Fibroblast of skin of back (primary cell): ENCODE measurements around the gene DCPS. TPM values are rescaled to one million over a fixed set of nuclear protein-coding genes. Genes with fewer than 3 reads are reported as not detected.
A peak's percentile ranks its signal among the peaks of the same experiment; 100 is the strongest.
"Not testable (repeated sequence)": the region's sequence is repeated elsewhere in the genome, so short reads cannot be mapped to it uniquely, and the experiment has no call there.

ENCODE experiments used
- DNase-seq: peaks from one replicate; pipeline ENCODE4 v3.0.0-alpha.2; 2013
- polyA plus RNA-seq, 2 experiments: library from polyadenylated mRNA; unstranded; fragments of 120-200 nt; gene quantifications; one replicate each; pipeline ENCODE4 v1.2.1, GENCODE V29; 2013; ENCODE audit not compliant: insufficient read length in 2 of 2

The DCPS gene, protein sequence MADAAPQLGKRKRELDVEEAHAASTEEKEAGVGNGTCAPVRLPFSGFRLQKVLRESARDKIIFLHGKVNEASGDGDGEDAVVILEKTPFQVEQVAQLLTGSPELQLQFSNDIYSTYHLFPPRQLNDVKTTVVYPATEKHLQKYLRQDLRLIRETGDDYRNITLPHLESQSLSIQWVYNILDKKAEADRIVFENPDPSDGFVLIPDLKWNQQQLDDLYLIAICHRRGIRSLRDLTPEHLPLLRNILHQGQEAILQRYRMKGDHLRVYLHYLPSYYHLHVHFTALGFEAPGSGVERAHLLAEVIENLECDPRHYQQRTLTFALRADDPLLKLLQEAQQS
- 24.3 TPM for polyA plus RNA-seq (2013, experiment 1 of 2; ENCODE audit: insufficient read length)
- polyA plus RNA-seq (2013, experiment 2 of 2; ENCODE audit: insufficient read length), result 19.6 TPM

DNA sequence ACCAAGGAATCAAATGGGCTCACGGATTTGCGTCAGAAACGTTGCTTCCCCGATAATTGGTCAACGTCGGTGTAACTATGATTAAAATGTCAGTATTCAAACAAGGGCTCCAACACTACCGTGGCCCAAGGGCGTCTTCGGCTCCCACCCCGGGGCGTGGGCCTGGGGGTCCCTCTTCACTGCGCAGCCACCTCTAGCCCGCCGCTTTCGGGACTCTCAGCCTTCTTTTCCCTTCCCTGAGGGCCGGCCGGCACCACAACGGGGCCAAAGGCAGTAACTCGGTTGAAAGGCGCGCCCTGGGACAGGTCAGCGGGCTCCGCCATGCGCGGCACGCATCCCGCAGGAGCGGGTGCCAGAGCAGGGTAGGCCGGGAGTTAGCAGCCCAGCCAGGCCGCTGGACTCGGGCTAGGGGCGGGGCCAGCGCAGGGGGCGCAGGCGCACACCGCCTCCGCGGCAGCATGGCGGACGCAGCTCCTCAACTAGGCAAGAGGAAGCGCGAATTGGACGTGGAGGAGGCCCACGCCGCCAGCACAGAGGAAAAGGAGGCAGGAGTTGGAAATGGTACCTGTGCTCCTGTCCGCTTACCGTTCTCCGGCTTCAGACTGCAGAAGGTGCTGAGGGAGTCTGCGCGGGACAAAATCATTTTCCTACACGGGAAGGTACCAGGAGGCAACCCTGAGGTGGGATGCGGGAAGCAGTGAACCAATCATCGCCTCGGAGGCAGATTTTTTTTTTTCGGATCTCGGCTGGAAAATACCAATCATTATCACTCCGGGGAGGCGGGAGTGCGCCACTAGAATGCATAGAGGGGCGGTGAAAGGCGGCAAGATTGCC lies at the start of gene DCPS:
Gene DCPS (plus strand): TSS at position 438 of the 834 bp plus-strand sequence. CDS start 21 bp downstream, at position 459.
- peak; percentile 90 for DNase-seq

DNA sequence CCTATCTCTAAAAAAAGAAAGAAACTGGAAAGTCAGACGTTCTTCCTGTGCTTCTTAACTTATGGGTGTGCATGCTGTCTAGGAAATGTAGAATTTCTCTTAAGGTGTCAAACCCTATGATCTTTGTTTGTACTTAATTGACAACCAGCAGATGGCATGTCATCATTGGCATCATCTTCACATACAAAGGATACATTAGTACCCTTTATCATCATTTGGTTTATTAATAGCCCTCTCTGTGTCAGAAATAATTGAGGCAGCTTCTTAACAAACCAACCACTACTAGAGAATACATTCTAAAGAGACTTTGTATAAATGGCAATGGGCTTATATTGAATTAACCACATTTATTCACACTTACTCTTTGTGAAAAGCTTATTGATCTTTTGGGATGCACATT lies 49.0 kb upstream of the DCPS start:
- no peak for DNase-seq

DNA sequence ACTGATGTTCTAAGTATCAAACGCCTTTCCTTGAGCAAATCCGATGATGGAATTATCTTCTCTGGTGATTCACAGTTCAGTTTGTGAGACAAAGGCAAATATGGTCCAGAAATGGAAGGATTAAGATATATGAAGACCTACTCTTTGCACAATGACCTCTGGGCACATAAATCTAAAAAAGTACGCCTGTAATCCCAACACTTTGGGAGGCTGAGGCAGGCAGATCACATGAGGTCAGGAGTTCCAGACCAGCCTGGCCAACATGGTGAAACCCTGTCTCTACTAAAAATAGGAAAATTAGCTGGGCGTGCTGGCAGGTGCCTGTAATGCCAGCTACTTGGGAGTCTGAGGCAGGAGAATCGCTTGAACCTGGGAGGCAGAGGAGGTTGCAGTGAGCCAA lies 48.4 kb upstream of the DCPS start:
- not testable (repeated sequence) for DNase-seq

DNA sequence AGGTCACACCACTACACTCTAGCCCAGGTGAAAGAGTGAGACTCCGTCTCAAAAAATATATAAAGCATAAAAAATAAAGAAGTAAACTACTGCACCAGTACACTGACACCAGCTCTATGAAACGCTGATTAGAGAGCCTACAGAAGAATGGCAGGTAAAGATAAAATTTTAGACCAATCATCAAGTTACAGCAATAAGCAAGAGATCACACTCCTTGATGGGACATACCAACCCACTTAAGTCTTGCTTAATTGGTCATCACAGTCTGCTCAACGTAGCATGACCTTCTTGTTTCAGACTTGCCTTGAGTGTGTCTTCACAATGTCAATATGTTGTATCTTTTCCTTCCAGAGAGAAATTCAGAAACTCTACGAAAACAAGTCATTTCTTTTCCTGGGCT lies 47.6 kb upstream of the DCPS start:
- DNase-seq, result no peak

DNA sequence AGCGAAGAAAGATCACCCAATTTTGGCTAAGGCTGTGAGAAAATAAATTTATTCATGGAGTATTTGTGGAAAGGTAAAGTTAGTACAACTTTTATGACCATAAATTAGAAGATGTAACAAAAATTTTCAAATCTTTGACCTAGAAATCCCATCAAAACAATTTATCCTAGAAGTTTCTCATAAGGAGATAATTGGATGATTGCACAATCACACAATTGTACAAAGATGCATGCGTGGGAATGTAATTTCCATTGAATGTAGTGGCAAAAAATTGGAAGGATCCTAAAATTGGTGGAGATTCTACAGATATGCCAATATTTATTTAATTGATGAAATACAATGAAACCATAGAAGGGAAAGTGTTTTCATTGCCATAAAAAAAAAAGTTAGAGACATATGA lies 46.7 kb upstream of the DCPS start:
- no peak for DNase-seq

DNA sequence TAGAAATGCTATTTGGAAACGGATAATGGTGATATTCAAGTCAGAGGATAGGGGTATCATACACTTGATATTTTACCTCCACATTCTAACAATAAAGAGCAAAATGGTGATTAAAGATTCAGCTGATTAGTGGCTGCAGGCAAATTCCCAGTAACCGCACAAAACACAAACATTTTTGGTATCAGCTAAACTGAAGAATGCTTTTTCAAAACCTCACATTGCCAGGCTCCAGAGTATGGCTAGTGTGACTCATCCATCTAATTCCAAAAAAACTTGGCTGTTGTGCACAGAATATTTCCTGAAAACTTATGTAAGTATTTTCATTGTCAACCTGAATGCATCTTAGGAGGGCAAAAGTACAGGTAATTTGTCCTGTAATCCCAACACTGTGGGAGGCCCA lies 46.1 kb upstream of the DCPS start:
- peak; percentile 38 for DNase-seq

DNA sequence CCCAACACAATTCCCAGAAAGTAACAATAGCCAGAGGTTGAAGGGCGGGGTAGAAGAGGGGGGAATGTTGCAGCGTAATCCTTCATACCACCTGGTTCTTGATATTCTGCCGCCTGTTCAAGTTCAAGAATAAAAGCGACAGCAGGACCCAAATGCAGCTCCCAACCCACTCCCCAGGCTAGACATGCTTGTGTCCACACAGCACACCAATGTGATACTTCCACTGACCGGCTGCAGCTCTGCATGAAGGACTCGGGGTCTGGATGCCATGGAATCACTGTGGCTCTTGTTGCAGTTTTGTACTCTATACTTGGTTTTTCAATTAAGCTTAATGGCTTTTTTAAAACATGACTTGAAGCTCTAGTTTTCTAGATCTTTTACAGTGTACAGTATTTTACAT lies 41.6 kb upstream of the DCPS start:
- no peak for DNase-seq

DNA sequence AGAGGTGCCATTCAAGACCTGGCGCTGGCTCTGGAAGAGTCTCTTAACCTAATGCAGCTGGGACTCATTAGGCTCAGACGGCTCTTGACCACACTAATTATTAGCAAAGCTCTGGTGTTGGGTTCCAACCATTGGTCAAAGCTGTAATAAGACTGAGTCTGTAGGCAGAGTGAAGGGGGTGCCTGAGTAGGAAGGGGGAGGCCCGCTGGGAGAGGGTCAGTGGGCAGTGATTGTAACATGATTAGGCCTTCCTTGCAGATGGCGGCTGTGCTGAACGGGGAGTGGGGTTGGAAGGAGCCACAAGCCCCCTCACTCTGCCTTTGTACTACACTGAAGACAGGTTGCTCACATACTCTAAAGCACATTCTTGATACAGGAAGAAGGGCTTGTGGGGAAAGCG lies 40.4 kb upstream of the DCPS start:
- DNase-seq, result no peak

DNA sequence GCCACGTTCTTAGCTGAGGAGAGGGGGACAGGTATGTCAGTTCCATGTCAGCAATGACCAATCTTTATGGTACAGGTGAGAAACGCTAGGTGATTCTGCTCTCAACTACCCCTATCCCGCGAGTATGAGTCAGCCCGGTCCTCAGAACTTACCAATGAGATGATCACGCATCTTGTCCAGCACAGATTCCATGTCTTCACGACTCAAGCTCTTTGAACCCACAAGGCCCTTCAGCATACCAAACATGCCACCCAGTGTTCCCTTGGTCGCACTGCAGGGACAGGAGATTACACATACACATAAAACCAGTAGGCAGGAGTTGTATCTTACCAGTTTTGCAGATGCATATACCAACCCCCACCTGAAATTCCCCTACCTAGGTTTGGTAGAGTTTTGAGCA lies 38.0 kb upstream of the DCPS start:
- peak; percentile 5 for DNase-seq

DNA sequence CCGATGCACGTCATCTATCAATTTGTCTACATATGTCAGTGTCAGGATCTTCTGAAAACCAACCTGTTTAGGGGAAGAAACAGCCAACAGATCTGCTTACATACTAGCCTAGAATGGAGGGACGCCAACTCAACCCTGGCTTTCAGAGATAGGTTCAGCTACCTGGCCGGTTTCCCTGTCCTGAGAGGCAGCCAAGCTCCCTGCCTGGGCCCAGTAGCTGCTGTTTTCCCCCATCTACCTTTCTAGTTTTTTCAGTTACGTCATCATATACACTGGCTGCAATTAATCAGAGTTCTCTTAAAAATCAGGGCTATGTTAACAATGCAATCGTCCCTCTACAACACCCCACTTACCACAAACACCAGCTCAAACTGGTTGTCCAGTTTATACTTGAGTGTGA lies 36.2 kb upstream of the DCPS start:
- DNase-seq, result no peak

DNA sequence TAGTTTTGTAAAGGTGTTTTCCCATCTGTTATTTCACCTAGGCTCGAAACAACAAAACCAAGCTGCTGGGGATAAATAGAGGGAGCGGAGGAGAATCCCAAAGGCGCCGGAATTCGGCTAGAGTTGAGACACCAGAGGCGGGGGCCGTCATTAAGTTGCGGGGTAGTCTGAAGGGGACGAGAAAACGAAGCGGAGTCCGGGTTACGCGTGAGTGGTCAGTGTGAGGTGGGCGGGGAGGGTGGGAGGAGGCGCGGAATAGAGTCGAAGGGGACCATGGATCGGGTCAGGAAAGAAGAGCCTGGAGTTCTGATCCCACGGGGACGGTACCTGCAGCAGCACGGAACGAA lies 35.5 kb upstream of the DCPS start:
- DNase-seq, result no peak

DNA sequence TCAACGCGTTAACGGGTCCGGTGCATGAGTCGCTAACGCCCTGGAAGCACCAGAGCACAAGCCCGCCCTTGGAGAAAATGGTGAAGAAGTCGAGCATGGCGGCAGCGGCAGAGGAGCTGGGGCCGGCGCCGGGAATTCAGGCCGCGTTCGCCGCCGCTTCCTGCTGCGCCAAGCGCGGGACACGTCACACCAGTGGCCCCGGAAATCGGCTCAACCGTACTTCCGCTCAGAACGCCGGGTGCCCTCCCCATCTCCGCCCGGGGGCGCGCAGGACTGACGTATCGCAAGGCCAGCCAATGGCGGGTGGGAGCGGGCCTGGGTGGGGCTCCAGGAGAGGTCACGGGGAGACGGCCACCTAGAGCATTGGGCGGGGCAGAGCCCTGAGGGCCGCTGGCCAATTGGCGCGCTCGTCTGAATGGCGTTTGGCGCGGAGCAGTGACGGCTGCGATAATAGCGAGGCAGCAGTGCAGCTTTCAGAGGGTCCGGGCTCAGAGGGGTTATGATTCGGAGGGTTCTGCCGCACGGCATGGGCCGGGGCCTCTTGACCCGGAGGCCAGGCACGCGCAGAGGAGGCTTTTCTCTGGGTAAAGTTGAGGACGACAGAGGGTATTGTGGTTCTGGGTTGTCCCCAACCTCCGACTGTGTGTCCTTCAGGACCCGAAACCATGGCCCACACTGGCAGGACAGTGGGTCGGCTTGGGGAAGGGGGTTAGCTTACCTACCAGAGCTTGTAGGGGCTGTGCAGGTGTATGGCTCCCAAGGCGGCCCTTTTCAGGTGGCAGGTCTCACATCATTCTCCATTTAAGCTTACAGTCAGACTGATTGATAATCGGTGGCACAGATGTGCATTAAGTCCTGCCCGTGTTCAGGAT lies 34.9 kb upstream of the DCPS start, which contains the start of the genes FOXRED1 and SRPRA:
Gene FOXRED1 (plus strand): TSS at position 447 of the 872 bp plus-strand sequence. CDS start 53 bp downstream, at position 500.
Gene SRPRA (minus strand): TSS at position 188 of the 872 bp plus-strand sequence. CDS start 91 bp downstream, at position 97.
- peak; percentile 99 for DNase-seq

DNA sequence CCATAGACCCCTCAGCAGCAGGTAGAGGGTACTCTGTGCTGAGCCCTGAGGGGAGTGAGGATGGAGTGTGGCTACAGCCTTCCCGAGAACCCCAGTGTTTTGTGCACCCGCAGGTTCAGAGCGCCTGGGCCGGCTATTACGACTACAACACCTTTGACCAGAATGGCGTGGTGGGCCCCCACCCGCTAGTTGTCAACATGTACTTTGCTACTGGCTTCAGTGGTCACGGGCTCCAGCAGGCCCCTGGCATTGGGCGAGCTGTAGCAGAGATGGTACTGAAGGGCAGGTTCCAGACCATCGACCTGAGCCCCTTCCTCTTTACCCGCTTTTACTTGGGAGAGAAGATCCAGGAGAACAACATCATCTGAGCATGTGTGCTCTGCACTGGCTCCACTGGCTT lies 26.5 kb upstream of the DCPS start:
- no peak for DNase-seq

DNA sequence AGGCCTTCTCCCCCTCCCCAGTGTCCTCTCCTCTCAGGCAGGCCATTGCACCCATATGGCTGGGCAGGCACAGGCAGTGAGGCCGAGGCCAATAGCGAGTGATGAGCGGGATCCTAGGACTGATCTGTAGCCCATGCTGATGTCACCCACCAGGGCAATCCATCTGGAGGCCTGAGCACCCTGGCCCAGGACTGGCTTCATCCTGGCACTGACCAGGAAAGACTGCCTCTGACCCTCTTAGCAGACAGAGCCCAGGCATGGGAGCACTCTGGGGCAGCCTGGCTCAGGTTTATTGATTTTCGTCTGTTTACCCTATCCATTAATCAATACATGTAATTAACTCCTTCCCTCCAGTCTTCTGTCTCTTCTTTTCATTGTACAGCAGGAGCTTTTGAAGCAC lies 26.1 kb upstream of the DCPS start:
- DNase-seq, result no peak

DNA sequence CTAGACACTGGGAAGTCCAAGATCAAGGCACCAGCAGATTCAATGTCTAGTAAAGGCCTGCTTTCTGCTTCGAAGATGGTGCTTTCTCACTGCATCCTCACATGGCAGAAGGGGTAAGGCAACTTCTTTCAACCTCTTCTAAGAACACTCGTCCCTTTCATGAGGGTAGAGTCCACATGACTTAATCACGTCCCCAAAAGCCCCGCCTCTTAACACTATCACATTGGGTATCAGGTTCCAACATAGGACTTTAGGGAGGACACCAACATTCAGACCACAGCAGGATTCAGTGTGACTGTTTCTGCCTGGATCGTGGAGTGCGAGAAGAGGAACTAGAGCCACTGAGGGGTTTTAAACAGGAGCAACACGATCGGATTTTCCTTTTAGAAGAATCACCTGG lies 24.7 kb upstream of the DCPS start:
- DNase-seq, result no peak

DNA sequence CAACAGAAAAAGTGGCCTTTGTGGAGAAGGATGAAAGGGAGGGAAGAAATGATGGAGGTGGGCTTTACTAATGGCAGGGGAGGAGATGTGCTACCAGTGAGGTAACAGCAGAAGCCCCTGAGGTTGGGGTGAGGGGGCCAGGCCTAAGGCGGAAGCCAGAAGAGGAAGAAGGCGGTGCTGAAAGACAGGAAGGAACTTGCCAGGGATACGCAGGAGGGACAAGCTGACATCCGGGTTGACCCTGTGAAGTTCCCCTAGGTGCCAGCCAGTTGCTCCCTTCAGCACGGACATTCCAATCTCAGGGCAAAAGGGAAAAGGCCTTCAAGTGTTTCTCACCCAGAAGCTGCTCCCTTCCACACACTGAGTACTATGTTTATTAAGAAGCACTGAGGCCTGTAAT lies 23.3 kb upstream of the DCPS start:
- DNase-seq, result no peak

DNA sequence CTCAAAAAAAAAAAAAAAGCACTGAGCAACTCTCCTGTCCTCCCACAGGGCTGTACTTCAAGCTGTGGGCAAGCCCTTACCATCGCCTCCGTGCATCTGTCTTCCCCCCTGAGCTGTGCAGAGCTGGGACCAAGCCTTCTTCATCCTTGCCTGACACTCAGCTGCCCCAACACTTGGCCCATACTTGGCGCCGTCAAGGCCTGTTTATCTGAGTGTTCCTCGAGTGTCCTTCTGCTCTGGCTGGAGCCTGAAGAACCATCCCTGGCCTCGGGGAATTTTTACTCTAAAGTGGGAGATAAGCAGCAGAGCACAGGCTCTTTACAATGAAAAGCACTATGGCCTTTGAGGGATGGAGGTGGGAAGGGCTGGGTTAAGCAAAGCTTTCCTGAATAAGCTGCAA lies 22.6 kb upstream of the DCPS start:
- no peak for DNase-seq

DNA sequence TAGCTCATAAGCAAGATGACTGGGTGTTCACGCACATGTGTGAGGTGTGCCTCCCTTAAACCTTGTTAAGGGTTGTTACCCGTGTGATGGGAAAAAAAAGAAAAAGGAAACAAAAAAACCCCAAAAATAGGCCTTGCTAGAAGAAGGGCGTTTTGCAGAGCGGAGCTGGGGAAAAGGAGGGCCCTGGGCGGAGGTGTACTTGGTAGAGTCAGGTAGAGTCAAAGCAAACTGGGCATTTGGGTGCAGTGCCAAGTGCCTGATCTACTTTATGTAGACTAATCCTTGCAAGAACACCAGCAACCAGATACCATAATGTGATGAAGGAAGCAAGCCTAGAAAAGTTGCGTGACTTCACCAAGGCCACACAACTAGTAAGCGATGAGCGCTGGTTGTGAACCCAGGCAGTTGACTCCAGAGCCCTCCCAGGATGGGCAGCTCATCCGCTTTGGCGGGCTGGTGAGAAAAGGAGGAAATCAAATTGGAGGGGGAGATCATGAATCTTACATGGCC lies 22.1 kb upstream of the DCPS start:
- DNase-seq, result no peak

DNA sequence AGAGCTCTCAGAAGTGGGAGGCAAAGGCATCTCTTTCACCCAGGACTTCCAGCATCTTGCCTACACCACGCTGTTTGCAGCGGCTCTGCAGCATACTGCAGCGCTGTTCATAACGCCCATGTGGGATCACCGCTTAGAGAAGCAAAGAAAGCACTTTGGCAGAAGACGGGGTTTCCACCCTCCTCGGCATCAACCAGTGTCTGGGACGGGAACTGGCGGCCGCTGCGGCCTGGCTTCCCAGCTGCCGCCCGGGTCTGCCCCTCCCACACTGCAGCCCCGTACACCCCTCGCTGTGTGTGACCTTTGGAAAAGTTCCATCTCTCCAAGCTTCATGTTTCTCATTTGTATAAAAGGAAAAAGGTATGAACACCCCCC lies 21.5 kb upstream of the DCPS start:
- DNase-seq, result peak; percentile 44

DNA sequence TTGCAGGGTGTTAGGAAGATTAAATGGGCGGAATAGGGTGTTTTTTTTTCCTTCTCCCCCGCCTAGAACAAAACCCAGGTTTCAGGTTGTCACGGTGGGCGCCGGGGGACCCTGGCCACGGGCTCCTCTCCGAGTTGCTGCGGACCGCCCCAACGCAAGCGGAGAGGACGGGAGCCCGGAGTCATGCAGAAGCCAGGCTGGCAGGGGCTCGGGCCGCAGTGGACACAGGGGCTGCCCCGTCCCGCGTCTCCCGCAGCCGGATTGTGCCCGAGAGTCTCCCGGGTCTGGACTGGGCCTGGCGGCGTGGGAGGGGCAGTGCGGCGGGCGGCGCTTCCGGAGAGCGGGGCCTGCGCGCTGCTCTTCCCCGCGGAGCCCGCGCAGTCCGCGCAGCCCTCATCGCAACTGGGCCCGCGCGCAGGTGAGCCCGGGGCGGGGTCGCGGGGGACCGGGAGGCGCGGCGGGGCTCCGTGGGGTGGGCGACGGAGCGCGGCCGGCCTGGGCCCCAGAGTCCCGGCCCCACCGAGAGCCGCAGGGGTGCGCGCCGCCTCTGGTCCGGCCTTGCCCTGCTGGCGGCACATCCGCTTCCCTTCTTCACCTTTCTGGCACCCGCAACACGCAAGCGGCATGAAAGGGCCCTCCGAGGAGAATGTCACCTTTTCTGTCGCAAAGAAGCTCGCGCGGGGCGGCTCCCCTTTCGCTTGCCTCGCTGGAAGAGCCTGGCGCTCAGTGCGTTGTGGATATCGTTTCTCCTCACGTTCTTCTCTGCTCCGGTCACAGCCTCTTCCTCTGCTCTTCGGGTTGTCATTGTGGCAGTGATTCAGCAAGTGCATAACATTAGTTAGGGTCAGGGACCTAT lies 20.9 kb upstream of the DCPS start, which contains the start of gene TIRAP:
Gene TIRAP (plus strand): TSS at position 358 of the 856 bp plus-strand sequence. CDS start 7,802 bp downstream, outside the sequence.
- DNase-seq, result peak; percentile 67

DNA sequence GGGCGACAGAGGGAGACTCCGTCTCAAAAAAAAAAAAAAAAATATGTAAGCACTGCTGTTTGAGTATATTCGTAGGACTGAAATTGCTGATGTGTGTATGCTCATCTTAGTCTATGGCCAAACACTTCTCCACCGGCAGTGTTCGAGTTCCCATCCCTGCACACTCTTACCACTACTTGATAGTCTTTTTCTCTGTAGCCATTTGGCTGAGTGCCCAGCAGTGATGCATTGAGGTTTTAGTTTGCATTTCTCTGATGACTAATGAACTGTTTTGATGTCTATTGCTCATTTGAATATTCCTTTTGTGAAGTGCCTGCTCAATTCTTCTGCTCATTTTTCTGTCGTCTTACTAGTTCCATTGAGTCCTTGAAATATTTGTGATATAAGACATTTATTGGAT lies 19.0 kb upstream of the DCPS start:
- DNase-seq, result peak; percentile 96
